Natural killer cell treated with Interleukin-12 subunit alpha and Interleukin-12 subunit beta and Interleukin-15 and Interleukin-18, amount 100 ng/mL, for 72 hours (primary cell): ENCODE results near the gene ZNF385B. TPM values are rescaled to one million over a fixed set of nuclear protein-coding genes. Genes with fewer than 3 reads are reported as not detected.
"Not testable (repeated sequence)": the region's sequence is repeated elsewhere in the genome, so short reads cannot be mapped to it uniquely, and the experiment has no call there.

Experiments
- ATAC-seq, 2 donors: fragments of 150-1000 bp; cut with Tn5 transposase in 1 of 2; sonication (Bioruptor Pico), chemical (Tn5 transposase) in 1 of 2; 2 replicates each; pipeline ENCODE4 v1.10.0; 2021
- DNase-seq: peaks from one replicate; pipeline ENCODE4 v3.0.0; 2022; ENCODE audit warnings: low spot score
- H3K27ac Mint-ChIP-seq, 2 donors: 1 replicate in 1 of 2; 2 replicates in 1 of 2; pipeline ENCODE4 v1.8.0; 2022; ENCODE audit warnings: mixed read lengths in 2 of 2, mild to moderate bottlenecking in 1 of 2, moderate library complexity in 1 of 2
- H3K27me3 Mint-ChIP-seq, 2 donors: 1 replicate in 1 of 2; 2 replicates in 1 of 2; pipeline ENCODE4 v1.8.0; 2022; ENCODE audit warnings: mixed read lengths in 2 of 2
- H3K36me3 Mint-ChIP-seq: one replicate; pipeline ENCODE4 v1.8.0; 2022; ENCODE audit warnings: mixed read lengths
- H3K4me1 Mint-ChIP-seq, 2 donors: 1 replicate in 1 of 2; 2 replicates in 1 of 2; pipeline ENCODE4 v1.8.0; 2022; ENCODE audit warnings: low read depth in 2 of 2, mixed read lengths in 2 of 2, mild to moderate bottlenecking in 1 of 2
- H3K4me3 Mint-ChIP-seq: one replicate; pipeline ENCODE4 v1.8.0; 2022; ENCODE audit warnings: mixed read lengths
- H3K9me3 Mint-ChIP-seq: 2 replicates; pipeline ENCODE4 v1.8.0; 2022; ENCODE audit warnings: mixed read lengths
- total RNA-seq, 2 donors: library from RNA; stranded (reverse); gene quantifications; one replicate each; pipeline ENCODE4 v1.2.3, GENCODE V29; 2022

The ZNF385B gene
- total RNA-seq: not detected

DNA sequence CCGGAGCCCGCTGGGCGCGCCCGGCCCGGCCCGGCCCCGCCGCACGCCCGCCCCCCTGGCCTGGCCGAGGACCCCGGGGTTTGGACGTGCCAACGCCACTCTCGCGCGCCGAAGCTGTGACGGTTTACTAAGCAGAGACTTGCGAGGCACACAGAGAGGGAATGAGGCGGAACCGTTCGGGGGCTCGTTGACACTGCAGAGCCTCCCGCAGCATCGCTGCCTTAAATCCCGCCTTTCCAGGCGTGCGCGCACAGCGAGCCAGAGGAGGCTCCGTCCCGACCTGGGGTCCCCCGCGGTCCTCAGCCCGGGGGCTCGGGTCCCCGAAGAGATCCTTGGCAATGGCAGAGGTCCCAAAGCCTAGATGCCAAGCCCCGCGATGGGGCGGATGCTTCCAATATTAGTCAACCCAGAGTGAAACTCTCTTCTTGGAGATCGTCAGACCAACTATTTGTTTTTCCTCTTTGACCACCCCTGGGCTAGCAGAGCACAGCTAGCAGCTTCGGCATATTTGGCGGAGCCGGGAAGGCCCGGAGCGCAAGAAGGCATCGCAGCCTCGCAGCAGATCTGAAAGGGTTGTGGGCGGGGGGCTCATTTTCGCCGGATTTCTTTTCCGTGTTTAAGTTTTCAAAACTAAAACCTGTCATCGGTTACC lies at the start of gene ZNF385B:
Gene ZNF385B, minus strand, starts transcription at position 197 of the 652 bp plus-strand sequence.
- H3K9me3 Mint-ChIP-seq: no peaks in the 10 kb centered on the region
- no peaks in the 10 kb centered on the region for H3K4me1 Mint-ChIP-seq
- DNase-seq (no peak), ATAC-seq (peak; percentile 20 to 24)
- no peak within 1 kb of the TSS for H3K27ac Mint-ChIP-seq
- H3K36me3 Mint-ChIP-seq: no peaks in the 10 kb centered on the region
- H3K27me3 Mint-ChIP-seq: peaks cover 47 to 62% of the 10 kb centered on the region in 2 donors
- no peak within 1 kb of the TSS for H3K4me3 Mint-ChIP-seq

DNA sequence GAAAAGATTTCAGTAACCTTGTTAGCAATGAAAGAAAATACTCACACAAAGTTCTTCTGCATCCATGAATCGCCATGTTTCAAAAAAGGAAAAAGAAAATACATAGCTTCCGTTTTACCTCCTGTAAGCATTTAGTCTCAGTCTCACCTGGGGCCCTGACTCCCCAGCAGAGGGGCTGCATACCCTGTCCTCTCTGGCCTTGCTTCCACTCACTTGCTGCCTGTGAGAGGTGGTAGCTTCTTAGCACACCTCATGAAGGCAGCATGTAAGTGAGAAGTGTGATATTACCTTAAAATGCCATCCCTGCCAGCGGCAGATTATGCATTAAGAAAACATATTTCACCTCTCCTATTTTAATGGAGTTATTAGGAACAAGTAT lies 49.3 kb upstream of the ZNF385B start:
- no peak for DNase-seq
- Mint-ChIP-seq H3K27ac (no peak overlapping the region), H3K4me1 (no peaks in the 10 kb centered on the region), H3K9me3 (peaks cover 4% of the 10 kb centered on the region), H3K36me3 (no peaks in the 10 kb centered on the region), H3K27me3 (peaks cover 2 to 18% of the 10 kb centered on the region in 2 donors), H3K4me3 (no peak overlapping the region)
- no peak for ATAC-seq

DNA sequence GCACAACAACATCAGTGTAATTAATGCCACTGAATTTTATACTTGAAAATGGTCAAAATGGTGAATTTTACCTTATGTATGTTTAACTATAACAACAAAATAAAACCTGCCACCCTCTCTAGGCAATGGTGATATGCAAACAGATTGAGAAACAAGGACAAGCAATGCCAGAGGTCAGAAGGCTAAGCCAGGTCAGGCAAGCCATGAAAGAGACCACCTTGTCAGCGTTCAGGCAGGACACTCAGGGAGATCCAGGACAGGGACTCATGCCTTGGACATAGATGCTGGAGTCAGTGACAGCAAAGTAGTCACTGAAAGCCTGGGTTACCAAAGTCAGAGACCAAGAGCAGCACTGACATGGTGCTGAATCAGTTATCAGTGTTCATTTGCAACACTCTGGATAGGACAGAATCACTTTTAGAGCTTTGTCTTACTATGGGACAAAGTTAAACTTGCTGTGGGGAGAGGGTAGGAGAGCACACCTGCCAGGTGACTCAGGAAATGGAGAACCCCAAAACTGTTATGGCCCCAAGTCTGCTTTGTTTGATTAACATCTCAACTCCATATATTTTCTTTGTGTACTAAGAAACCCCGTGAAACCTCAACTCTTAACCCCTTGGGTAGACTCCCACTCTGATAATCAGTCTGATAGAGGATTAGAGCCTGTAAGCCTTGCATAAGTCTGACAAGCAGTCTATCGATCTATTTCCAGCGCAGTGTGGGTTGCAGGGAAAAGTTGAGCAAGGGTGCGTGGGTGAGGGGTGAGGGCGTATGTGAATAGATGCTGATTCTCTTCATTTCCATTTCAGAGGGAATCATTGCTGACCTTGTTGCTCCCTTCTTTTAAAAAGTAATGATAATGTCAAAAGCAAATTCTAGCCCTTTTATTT lies 48.7 kb upstream of the ZNF385B start:
- H3K36me3 Mint-ChIP-seq: no peaks in the 10 kb centered on the region
- peaks cover 2 to 18% of the 10 kb centered on the region in 2 donors for H3K27me3 Mint-ChIP-seq
- no peak overlapping the region for H3K4me3 Mint-ChIP-seq
- H3K9me3 Mint-ChIP-seq: peaks cover 4% of the 10 kb centered on the region
- no peak for DNase-seq
- no peak overlapping the region for H3K27ac Mint-ChIP-seq
- no peaks in the 10 kb centered on the region for H3K4me1 Mint-ChIP-seq
- no peak for ATAC-seq

DNA sequence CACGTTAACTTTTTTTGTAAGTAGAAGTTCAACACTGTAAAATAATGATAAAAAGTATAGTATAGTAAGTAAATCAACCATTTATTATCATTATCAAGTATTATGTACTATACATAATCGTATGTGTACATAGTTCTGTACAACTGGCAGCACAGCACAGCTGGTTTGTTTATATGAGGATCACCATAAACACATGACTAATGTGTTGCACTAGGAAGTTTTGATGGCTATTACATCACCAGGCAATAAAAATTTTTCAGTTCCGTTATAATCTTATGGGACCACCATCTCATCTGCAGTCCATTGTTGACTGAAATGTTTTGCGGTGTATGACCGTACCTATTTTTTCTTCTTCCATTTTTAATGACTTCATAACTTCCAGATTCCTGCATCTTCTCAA lies 39.2 kb upstream of the ZNF385B start:
- H3K36me3 Mint-ChIP-seq: no peaks in the 10 kb centered on the region
- no peaks in the 10 kb centered on the region for H3K4me1 Mint-ChIP-seq
- DNase-seq: no peak
- H3K27me3 Mint-ChIP-seq: peaks cover 0 to 4% of the 10 kb centered on the region in 2 donors
- no peak overlapping the region for H3K4me3 Mint-ChIP-seq
- no peak overlapping the region for H3K27ac Mint-ChIP-seq
- H3K9me3 Mint-ChIP-seq: peaks cover 8% of the 10 kb centered on the region
- no peak for ATAC-seq

DNA sequence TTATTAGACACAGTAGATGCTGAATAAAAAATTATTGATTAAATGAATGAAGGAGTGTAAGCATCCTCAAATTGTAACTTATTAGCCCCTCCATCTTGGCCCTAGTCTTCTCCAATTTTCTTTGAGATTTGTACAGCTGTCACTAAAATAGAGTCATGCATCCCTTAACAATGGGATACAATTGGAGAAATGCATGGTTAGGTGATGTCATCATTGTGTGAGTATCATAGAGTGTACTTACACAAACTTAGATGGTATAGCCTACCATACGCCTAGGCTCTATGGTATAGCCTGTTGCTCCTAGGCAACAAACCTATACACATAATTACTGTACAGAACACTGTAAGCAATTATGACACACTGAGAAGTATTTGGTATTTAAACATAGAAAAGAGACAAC lies 38.3 kb upstream of the ZNF385B start:
- H3K36me3 Mint-ChIP-seq: no peaks in the 10 kb centered on the region
- H3K9me3 Mint-ChIP-seq: peaks cover 8% of the 10 kb centered on the region
- ATAC-seq (peak in 1 of 2 donors; percentile 28), DNase-seq (no peak)
- no peak overlapping the region for H3K4me3 Mint-ChIP-seq
- peaks cover 0 to 4% of the 10 kb centered on the region in 2 donors for H3K27me3 Mint-ChIP-seq
- H3K4me1 Mint-ChIP-seq: no peaks in the 10 kb centered on the region
- H3K27ac Mint-ChIP-seq: peak overlapping the region in 1 of 2 donors; percentile 34

DNA sequence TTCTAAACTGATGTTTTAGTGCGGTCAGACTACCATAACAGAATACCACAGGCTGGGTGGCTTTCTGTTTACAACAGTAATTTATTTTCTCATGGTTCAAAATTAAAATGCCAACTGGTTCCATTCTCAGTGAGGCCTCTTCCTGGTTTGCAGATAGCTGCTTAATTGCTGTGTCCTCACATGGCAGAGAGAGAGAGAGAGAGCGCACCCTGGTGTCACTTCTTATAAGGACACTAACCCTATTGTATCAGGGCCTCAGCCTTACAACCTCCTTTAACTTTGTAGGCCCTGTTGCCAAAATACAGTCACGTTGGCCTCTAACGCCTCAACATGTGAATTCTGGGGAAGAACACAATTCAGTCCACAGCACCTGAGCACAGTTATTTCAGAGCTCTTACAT lies 37.5 kb upstream of the ZNF385B start:
- no peak for ATAC-seq
- no peak overlapping the region for H3K27ac Mint-ChIP-seq
- H3K9me3 Mint-ChIP-seq: peaks cover 8% of the 10 kb centered on the region
- no peaks in the 10 kb centered on the region for H3K4me1 Mint-ChIP-seq
- H3K27me3 Mint-ChIP-seq: peaks cover 2 to 4% of the 10 kb centered on the region in 2 donors
- H3K4me3 Mint-ChIP-seq: no peak overlapping the region
- H3K36me3 Mint-ChIP-seq: no peaks in the 10 kb centered on the region
- DNase-seq: no peak

DNA sequence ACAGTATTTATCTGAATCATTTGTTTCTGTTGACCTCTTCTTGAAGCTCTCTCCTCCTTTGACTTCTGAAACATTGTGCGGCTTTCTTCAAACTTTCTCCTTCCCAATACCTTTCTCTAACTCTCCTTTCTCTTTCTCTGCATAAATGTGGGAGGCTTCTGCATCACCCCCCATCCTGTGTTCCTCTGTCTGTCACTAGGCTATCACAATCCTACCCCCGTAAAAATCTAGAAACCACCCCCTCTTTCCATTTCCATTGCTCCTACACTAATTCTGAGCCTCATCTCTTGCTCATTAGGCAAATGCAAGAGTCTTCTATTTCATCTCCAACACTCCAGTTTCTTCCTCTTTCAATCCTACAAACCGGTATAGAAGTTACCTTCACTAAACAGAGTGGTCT lies 32.2 kb upstream of the ZNF385B start:
- DNase-seq: no peak
- ATAC-seq: no peak
- peaks cover 9 to 10% of the 10 kb centered on the region in 2 donors for H3K27me3 Mint-ChIP-seq
- H3K4me3 Mint-ChIP-seq: no peak overlapping the region
- no peaks in the 10 kb centered on the region for H3K4me1 Mint-ChIP-seq
- H3K36me3 Mint-ChIP-seq: peaks cover 4% of the 10 kb centered on the region
- peaks cover 13% of the 10 kb centered on the region for H3K9me3 Mint-ChIP-seq
- no peak overlapping the region for H3K27ac Mint-ChIP-seq

DNA sequence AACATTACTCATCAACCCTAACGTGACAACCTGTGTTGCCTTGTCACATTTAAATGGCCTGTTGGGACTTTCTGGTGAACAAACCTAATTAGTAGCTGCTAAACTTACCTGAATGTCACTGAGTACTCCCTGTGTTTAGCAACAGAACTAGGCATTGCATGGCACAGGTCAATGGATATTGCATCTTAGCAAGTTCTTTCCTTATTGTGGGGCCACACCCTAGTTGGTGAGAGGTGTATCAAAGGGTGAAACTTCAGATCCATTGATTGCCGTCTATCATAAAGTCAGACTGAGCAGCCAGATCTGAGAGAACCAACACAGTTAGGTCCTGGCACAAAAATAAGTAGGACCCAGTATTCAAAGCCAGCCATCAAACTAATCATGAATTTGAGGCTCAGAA lies 29.8 kb upstream of the ZNF385B start:
- Mint-ChIP-seq H3K36me3 (peaks cover 4% of the 10 kb centered on the region), H3K27me3 (peaks cover 5 to 10% of the 10 kb centered on the region in 2 donors), H3K4me3 (no peak overlapping the region), H3K27ac (no peak overlapping the region), H3K4me1 (no peaks in the 10 kb centered on the region), H3K9me3 (peaks cover 11% of the 10 kb centered on the region)
- DNase-seq (no peak), ATAC-seq (no peak)

DNA sequence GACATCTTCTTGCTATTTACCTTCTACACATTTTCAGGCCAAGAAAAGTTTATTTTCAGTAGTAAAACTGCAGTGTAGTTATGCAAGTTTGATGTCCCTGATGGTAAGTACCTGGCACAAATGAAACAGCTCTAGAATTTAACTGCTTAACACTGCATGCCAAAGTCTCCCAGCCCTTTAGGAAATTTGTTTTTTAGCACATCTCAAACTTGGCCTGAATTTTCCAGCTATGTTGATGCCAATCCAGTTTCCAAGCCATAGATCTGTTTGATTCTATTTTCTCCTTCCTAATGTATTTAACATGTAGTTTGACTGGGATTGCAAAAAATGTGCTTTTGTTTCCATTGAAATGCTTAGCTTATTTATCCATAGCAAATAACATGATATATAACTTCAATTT lies 29.3 kb upstream of the ZNF385B start:
- Mint-ChIP-seq H3K27me3 (peaks cover 5 to 10% of the 10 kb centered on the region in 2 donors), H3K27ac (no peak overlapping the region), H3K4me1 (no peaks in the 10 kb centered on the region), H3K36me3 (peaks cover 4% of the 10 kb centered on the region), H3K9me3 (peaks cover 11% of the 10 kb centered on the region), H3K4me3 (no peak overlapping the region)
- DNase-seq (no peak), ATAC-seq (no peak)

DNA sequence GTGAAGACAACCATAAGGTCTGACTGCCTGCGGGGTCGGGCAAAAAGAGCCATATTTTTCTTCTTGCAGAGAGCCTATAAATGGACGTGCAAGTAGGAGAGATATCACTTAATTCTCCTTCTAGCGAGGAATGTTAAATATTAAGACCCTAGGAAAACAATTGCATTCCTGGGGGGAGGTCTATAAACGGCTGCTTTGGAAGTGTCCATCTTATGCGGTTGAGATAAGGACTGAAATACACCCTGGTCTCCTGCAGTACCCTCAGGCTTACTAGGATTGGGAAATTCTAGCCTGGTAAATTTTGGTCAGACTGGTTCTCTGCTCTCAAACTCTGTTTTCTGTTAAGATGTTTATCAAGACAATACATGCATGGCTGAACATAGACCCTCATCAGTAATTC lies 27.2 kb upstream of the ZNF385B start:
- not testable (repeated sequence) for ATAC-seq, H3K36me3 Mint-ChIP-seq

DNA sequence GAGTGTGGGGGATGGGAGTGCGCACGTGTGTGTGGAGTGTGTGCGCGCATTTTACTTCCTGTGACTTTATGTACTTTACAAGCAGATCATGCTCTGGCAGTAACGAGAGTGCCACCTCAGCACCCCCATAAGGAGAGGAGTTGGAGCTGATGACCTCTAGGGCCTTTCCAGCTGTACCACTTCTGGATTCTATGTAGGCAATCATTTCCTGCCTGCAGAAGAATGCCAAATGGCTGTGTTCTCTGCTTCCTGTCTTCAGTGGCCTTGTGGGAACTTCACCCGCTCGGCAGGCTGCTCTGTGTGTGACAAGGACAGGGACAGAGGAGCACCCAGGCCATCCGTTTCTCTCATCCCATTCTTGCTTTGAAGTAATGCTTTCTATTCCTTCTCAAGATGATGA lies 22.8 kb upstream of the ZNF385B start:
- H3K36me3 Mint-ChIP-seq: no peaks in the 10 kb centered on the region
- peaks cover 4% of the 10 kb centered on the region for H3K9me3 Mint-ChIP-seq
- no peak overlapping the region for H3K27ac Mint-ChIP-seq
- no peak overlapping the region for H3K4me3 Mint-ChIP-seq
- H3K27me3 Mint-ChIP-seq: no peaks in the 10 kb centered on the region
- DNase-seq (no peak), ATAC-seq (peak in 1 of 2 donors; percentile 15)
- no peaks in the 10 kb centered on the region for H3K4me1 Mint-ChIP-seq

More for the DNA sequence above, 27.2 kb upstream of the ZNF385B start:
- not testable (repeated sequence) for H3K4me3 Mint-ChIP-seq, H3K9me3 Mint-ChIP-seq, H3K4me1 Mint-ChIP-seq, H3K27ac Mint-ChIP-seq, DNase-seq, H3K27me3 Mint-ChIP-seq

DNA sequence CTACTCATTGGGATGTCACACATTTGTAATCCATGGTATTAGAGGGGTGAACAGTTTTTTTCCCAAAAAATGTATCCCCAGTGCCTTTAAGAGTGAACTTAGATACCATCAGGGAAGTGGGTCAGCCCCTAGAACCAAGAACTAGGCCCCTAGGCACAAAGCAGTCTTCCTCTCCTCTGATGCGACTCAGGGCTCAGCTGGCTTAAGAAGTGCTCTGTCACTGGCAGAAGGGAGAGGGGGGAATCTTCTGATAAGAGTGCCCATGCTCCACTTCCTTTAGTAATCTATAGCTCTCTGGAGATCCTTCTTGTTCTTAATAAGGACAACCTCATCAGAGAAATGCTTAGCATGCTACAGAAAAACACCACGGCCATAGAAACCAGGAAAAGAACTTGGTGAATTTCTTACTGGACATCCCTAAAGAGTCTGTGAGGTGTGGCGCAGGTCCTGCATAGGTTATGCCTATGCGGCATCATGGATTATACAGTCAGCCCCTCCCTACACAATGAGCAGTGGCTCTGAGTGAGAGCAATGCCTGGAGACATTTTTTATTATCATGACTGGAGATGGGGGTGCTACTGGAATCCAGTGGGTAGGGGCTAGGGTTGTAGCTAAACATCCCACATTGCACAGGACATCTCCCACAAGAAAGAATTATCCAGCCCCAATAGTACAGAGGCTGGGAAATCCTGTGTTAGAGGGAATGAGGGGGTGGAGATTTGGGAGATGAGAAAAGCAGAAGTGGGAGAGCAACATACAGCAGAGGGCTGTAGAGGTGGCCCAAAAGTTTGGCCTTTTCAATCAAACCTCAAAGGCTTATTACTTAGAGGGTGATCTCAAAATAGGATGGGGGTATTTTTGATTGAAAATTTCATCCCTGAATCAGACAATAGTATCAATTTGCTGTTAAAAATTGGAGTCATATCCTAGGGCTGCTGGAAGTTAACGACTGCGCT lies 21.7 kb upstream of the ZNF385B start:
- Mint-ChIP-seq H3K27ac (no peak overlapping the region), H3K36me3 (no peaks in the 10 kb centered on the region), H3K9me3 (peaks cover 2% of the 10 kb centered on the region), H3K27me3 (no peaks in the 10 kb centered on the region), H3K4me1 (no peaks in the 10 kb centered on the region), H3K4me3 (no peak overlapping the region)
- ATAC-seq: no peak
- DNase-seq: no peak

DNA sequence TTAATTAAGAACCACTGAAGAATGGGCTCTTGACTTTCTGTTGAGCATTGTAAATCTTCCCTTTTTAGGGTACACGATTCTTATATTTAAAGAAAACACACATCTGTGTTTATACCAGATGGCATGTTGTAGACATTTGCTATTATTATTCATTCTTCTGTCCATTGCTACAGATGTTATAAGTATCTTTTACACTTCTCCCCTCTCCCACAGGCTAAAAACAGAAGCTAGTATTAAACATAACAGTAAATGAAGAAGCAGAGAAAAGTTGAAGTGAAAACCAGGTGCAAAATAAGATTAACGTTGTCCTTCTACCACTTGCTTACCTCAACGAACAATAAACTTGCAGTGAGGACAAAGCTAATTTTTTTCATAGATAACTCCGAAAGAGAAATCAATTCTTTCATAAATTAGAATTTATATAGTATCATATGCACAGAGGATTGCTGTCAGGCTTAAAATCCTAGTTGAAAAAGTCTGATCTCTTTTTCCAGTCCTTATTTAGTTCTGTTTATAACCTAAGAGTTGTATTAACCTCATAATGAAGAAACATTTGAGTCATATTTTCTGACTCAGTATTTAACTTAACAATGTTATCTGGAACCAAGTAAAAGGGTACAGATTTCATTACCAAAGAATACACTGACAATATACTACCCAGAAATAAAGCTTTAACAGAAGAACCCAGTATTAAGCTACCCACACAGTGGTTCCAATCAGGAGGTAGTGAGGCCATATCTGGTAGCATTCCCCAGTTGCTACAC lies 16.4 kb upstream of the ZNF385B start:
- DNase-seq: no peak

More for the DNA sequence above, 16.4 kb upstream of the ZNF385B start:
- no peaks in the 10 kb centered on the region for H3K36me3 Mint-ChIP-seq
- H3K27me3 Mint-ChIP-seq: peaks cover 0 to 2% of the 10 kb centered on the region in 2 donors
- H3K9me3 Mint-ChIP-seq: no peaks in the 10 kb centered on the region
- no peak overlapping the region for H3K4me3 Mint-ChIP-seq
- no peaks in the 10 kb centered on the region for H3K4me1 Mint-ChIP-seq
- ATAC-seq: no peak
- no peak overlapping the region for H3K27ac Mint-ChIP-seq
